Measurements from ENCODE around the gene WDSUB1.

The WDSUB1 gene

GRCh38 chr2:159265171-159265576, 21.3 kb downstream of the WDSUB1 start:
- DNase-seq, result no peak

- DNase-seq, result no peak
Measured at GRCh38 chr2:159262904-159263303, 23.6 kb downstream of the WDSUB1 start.

GRCh38 chr2:159262226-159262625, 24.3 kb downstream of the WDSUB1 start:
- DNase-seq, result no peak

- DNase-seq, result no peak
Measured at GRCh38 chr2:159256159-159256558, 30.3 kb downstream of the WDSUB1 start.

- DNase-seq, result no peak
Measured at GRCh38 chr2:159252905-159253304, 33.6 kb downstream of the WDSUB1 start.

- DNase-seq, result no peak
Measured at GRCh38 chr2:159251296-159252173, 35.0 kb downstream of the WDSUB1 start.

- no peak for DNase-seq
Measured at GRCh38 chr2:159249990-159250715, 36.4 kb downstream of the WDSUB1 start.

- DNase-seq, result no peak
Measured at GRCh38 chr2:159246325-159246988, 40.0 kb downstream of the WDSUB1 start.

GRCh38 chr2:159243529-159243928, 43.0 kb downstream of the WDSUB1 start:
- DNase-seq, result no peak

- no peak for DNase-seq
Measured at GRCh38 chr2:159234868-159235267, 51.6 kb downstream of the WDSUB1 start.

GRCh38 chr2:159232456-159233170, 53.9 kb downstream of the WDSUB1 start:
- DNase-seq, result no peak

- no peak for DNase-seq
Measured at GRCh38 chr2:159230145-159230877, 56.2 kb downstream of the WDSUB1 start.

- DNase-seq, result no peak
Measured at GRCh38 chr2:159229476-159230144, 56.9 kb downstream of the WDSUB1 start.

GRCh38 chr2:159228081-159228581, 58.4 kb downstream of the WDSUB1 start:
- no peak for DNase-seq

GRCh38 chr2:159227467-159227866, 59.0 kb downstream of the WDSUB1 start:
- no peak for DNase-seq

GRCh38 chr2:159226608-159227385, 59.7 kb downstream of the WDSUB1 start:
- no peak for DNase-seq

- no peak for DNase-seq
Measured at GRCh38 chr2:159226059-159226461, 60.4 kb downstream of the WDSUB1 start.

- DNase-seq, result no peak
Measured at GRCh38 chr2:159225025-159226016, 61.2 kb downstream of the WDSUB1 start.
